Smooth muscle cell (in vitro differentiated cells): ENCODE data around the gene GALNTL6. TPM values are rescaled to one million over a fixed set of nuclear protein-coding genes. Genes with fewer than 3 reads are reported as not detected.
"Not testable (repeated sequence)": the region's sequence is repeated elsewhere in the genome, so short reads cannot be mapped to it uniquely, and the experiment has no call there.

Experiments used
- DNase-seq: peaks from one replicate; lab custom pipeline; 2025; ENCODE audit not compliant: unreplicated experiment; lab: John Stamatoyannopoulos, UW
- H2AFZ ChIP-seq: fragments of 200-600 bp; sonication (generic); 2 replicates; pipeline ENCODE4 v1.6.0; 2016; ENCODE audit warnings: antibody characterized with exemption, low read depth, mild to moderate bottlenecking
- H3F3A ChIP-seq: fragments of 200-600 bp; sonication (generic); 2 replicates; pipeline ENCODE4 v1.6.0; 2017; ENCODE audit warnings: antibody characterized with exemption, low read depth
- H3K27ac ChIP-seq: fragments of 200-600 bp; sonication (generic); 2 replicates; pipeline ENCODE4 v1.5.1; 2016; ENCODE audit warnings: low read depth, mild to moderate bottlenecking
- H3K27me3 ChIP-seq: fragments of 200-600 bp; sonication (generic); 2 replicates; pipeline ENCODE4 v1.6.1; 2016; ENCODE audit warnings: low read depth, mild to moderate bottlenecking
- H3K36me3 ChIP-seq: fragments of 200-600 bp; sonication (generic); 2 replicates; pipeline ENCODE4 v1.5.1; 2016; ENCODE audit warnings: low read depth
- H3K4me1 ChIP-seq: fragments of 200-600 bp; sonication (generic); 2 replicates; pipeline ENCODE4 v1.5.1; 2016; ENCODE audit warnings: low read depth
- H3K4me2 ChIP-seq: fragments of 200-600 bp; sonication (generic); 2 replicates; pipeline ENCODE4 v1.6.0; 2016; ENCODE audit warnings: mild to moderate bottlenecking
- H3K4me3 ChIP-seq: fragments of 200-600 bp; sonication (generic); 2 replicates; pipeline ENCODE4 v1.5.1; 2016; ENCODE audit warnings: mild to moderate bottlenecking
- H3K79me2 ChIP-seq: fragments of 200-600 bp; sonication (generic); 2 replicates; pipeline ENCODE4 v1.6.0; 2016; ENCODE audit warnings: low read depth, mild to moderate bottlenecking
- H3K9ac ChIP-seq: fragments of 200-600 bp; sonication (generic); 2 replicates; pipeline ENCODE4 v1.6.0; 2016; ENCODE audit warnings: low read depth
- H3K9me3 ChIP-seq: fragments of 200-600 bp; sonication (generic); replicated peaks from 2 replicates; pipeline ENCODE4 v1.5.1; 2016; ENCODE audit warnings: low read depth
- H4K20me1 ChIP-seq: fragments of 200-600 bp; sonication (generic); 2 replicates; pipeline ENCODE4 v1.6.0; 2016; ENCODE audit warnings: low read depth
- CTCF ChIP-seq: fragments of 200-600 bp; sonication (generic); IDR thresholded peaks from 2 replicates; pipeline ENCODE4 v1.5.1; 2017; ENCODE audit warnings: borderline replicate concordance, mild to moderate bottlenecking, antibody characterized with exemption; ENCODE audit not compliant: insufficient read depth, poor library complexity, severe bottlenecking
- WGBS: methylation state at CpG from one replicate; pipeline ENCODE4 v1.1.7; 2016; ENCODE audit warnings: low lambda C conversion rate; 5-methylcytosine and 5-hydroxymethylcytosine counted together
- polyA plus RNA-seq: library from polyadenylated mRNA; unstranded; fragments of >200 nt; fragmentation: Nextera tagmentation; extraction: Ambion mirVana; gene quantifications from 2 replicates; pipeline ENCODE4 v1.2.1, GENCODE V29; 2016
- total RNA-seq: library from RNA; depleted of rRNA; stranded (reverse); fragments of >200 nt; gene quantifications from 2 replicates; pipeline ENCODE4 v1.2.3, GENCODE V29; 2014

The GALNTL6 gene
- total and polyA plus RNA-seq, 2 experiments from 2014 or later, result 0.18 to 1.3 TPM

- no peaks in the 10 kb centered on the region for H3K9me3 ChIP-seq
- WGBS, result 61% methylated on average over 2 of the region's 2 CpGs
These were observed 1085.5 kb downstream of the GALNTL6 start for GRCh38 chr4:172898715-172899114.

DNA sequence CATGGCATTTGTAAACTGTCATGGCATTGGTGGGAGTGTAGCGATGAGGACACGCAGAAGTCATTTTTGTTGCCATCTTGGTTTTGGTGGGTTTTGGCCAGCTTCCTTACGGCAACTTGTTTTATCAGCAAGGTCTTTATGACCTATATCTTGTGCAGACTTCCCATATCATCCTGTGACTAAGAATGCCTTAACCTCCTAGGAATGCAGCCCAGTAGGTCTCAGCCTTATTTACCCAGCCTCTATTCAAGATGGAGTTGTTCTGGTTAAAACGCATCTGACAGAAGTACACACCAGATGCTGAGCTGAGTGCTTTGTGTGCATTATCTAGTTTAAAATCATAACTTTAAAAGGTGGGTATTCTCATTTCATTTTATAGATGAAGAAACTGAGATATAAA is 1086.7 kb downstream of the GALNTL6 start:
- 73% methylated on average over 4 of the region's 4 CpGs for whole genome bisulfite sequencing
- Histone ChIP-seq H4K20me1 (no peaks in the 10 kb centered on the region), H3K27ac (peak overlapping the region; percentile 82)

More at GRCh38 chr4:172898715-172899114, 1085.5 kb downstream of the GALNTL6 start:
- no peaks in the 10 kb centered on the region for H3K27me3 ChIP-seq
- no peak overlapping the region for H3K9ac ChIP-seq
- peak overlapping the region; percentile 82 for H3K27ac ChIP-seq
- TF ChIP-seq CTCF, result no peak
- no peak overlapping the region for H3K4me2 ChIP-seq
- H3K79me2 ChIP-seq, result no peaks in the 10 kb centered on the region
- H3K36me3 ChIP-seq, result no peaks in the 10 kb centered on the region
- H4K20me1 ChIP-seq, result no peaks in the 10 kb centered on the region
- no peak overlapping the region for H2AFZ ChIP-seq
- H3F3A ChIP-seq, result no peaks in the 10 kb centered on the region
- DNase-seq, result no peak
- no peak overlapping the region for H3K4me3 ChIP-seq
- H3K4me1 ChIP-seq, result no peaks in the 10 kb centered on the region

GRCh38 chr4:172900900-172901299 is 1087.7 kb downstream of the GALNTL6 start:
- Histone ChIP-seq H3F3A (no peaks in the 10 kb centered on the region), H3K36me3 (no peaks in the 10 kb centered on the region), H3K4me2 (no peak overlapping the region), H3K4me1 (no peaks in the 10 kb centered on the region), H2AFZ (no peak overlapping the region), H4K20me1 (no peaks in the 10 kb centered on the region), H3K79me2 (no peaks in the 10 kb centered on the region), H3K4me3 (no peak overlapping the region), H3K27me3 (no peaks in the 10 kb centered on the region), H3K9ac (peak overlapping the region; percentile 63), H3K27ac (peak overlapping the region; percentile 82), H3K9me3 (no peaks in the 10 kb centered on the region)
- 61% methylated on average over 4 of the region's 4 CpGs for WGBS
- no peak for DNase-seq
- no peak for TF ChIP-seq CTCF

More for the DNA sequence above, 1086.7 kb downstream of the GALNTL6 start:
- Histone ChIP-seq H3K4me2 (no peak overlapping the region), H2AFZ (no peak overlapping the region), H3F3A (no peaks in the 10 kb centered on the region), H3K9me3 (no peaks in the 10 kb centered on the region), H3K4me3 (no peak overlapping the region), H3K4me1 (no peaks in the 10 kb centered on the region), H3K36me3 (no peaks in the 10 kb centered on the region), H3K27me3 (no peaks in the 10 kb centered on the region), H3K79me2 (no peaks in the 10 kb centered on the region), H3K9ac (peak overlapping the region; percentile 63)
- TF ChIP-seq CTCF, result no peak
- no peak for DNase-seq

- not testable (repeated sequence) for DNase-seq
These were observed 1099.3 kb downstream of the GALNTL6 start for GRCh38 chr4:172912468-172912867.

DNA sequence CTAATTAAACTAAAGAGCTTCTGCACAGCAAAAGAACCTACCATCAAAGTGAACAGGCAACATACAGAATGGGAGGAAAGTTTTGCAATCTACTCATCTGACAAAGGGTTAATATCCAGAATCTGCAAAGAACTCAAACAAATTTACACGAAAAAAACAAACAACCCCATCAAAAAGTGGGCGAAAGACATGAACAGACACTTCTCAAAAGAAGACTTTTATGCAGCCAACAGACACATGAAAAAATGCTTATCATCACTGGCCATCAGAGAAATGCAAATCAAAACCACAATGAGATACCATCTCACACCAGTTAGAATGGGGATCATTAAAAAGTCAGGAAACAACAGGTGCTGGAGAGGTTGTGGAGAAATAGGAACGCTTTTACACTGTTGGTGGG is 1104.2 kb downstream of the GALNTL6 start:
- not testable (repeated sequence) for H3K9me3 ChIP-seq, DNase-seq, H3K36me3 ChIP-seq, H2AFZ ChIP-seq, H4K20me1 ChIP-seq, H3K9ac ChIP-seq, H3K4me2 ChIP-seq, H3K27ac ChIP-seq, H3K27me3 ChIP-seq, H3K4me3 ChIP-seq, H3K4me1 ChIP-seq, H3F3A ChIP-seq, H3K79me2 ChIP-seq
- 92% methylated on average over 3 of the region's 3 CpGs for WGBS

More at GRCh38 chr4:172912468-172912867, 1099.3 kb downstream of the GALNTL6 start:
- not testable (repeated sequence) for H3K9ac ChIP-seq, H3K79me2 ChIP-seq, H3K4me3 ChIP-seq, H4K20me1 ChIP-seq, H3K27me3 ChIP-seq, H3K27ac ChIP-seq, H3K36me3 ChIP-seq, H3K4me2 ChIP-seq, H3K4me1 ChIP-seq, H3F3A ChIP-seq, H2AFZ ChIP-seq, H3K9me3 ChIP-seq
- WGBS, result 92% methylated on average over 8 of the region's 8 CpGs
